ENCODE measurements around the gene LEPR.

GRCh38 chr1:65432918-65433317 is 12.4 kb downstream of the LEPR start:
- no peak for TF ChIP-seq CTCF (conservative IDR thresholded peaks at IDR 0.05 in 1 of 2, IDR thresholded peaks at IDR 0.05 in 1 of 2; ENCODE audit: low read depth in 1 of 2, low read length in 2 of 2)
- TF ChIP-seq EZH2 (IDR thresholded peaks at IDR 0.05; ENCODE audit: low read length, missing control alignments) = no peak
